GM23338 (cell line): Measurements from ENCODE around the gene ALDH8A1. TPM values are rescaled to one million over a fixed set of nuclear protein-coding genes. Genes with fewer than 3 reads are reported as not detected.

Experiments
- ATAC-seq: fragments of 200-7000 bp; cut with Tn5 transposase; 3 replicates; pipeline ENCODE4 v1.9.1; 2020
- DNase-seq: peaks from one replicate; pipeline ENCODE4 v3.0.0-alpha.2; 2015; ENCODE audit warnings: low spot score
- H2AFZ ChIP-seq: fragments of 200-600 bp; sonication (generic); 2 replicates; pipeline ENCODE4 v1.8.0; 2016; ENCODE audit warnings: antibody characterized with exemption, mild to moderate bottlenecking, moderate library complexity
- H3F3A ChIP-seq: fragments of 200-600 bp; sonication (generic); replicated peaks from 2 replicates; pipeline ENCODE4 v1.8.0; 2017; ENCODE audit warnings: antibody characterized with exemption, mixed run types, low read depth
- H3K27ac ChIP-seq: fragments of 200-600 bp; sonication (generic); 2 replicates; pipeline ENCODE4 v1.6.1; 2016; ENCODE audit warnings: low read depth
- H3K27me3 ChIP-seq: fragments of 200-600 bp; sonication (generic); 2 replicates; pipeline ENCODE4 v1.8.0; 2016; ENCODE audit warnings: mild to moderate bottlenecking, mixed run types, moderate library complexity; ENCODE audit not compliant: insufficient read depth
- H3K36me3 ChIP-seq: fragments of 200-600 bp; sonication (generic); 2 replicates; pipeline ENCODE4 v1.8.0; 2016; ENCODE audit warnings: mild to moderate bottlenecking; ENCODE audit not compliant: insufficient read depth
- H3K4me1 ChIP-seq: fragments of 200-600 bp; sonication (generic); 2 replicates; pipeline ENCODE4 v1.8.0; 2016; ENCODE audit warnings: mild to moderate bottlenecking, moderate library complexity; ENCODE audit not compliant: insufficient read depth
- H3K4me2 ChIP-seq: fragments of 200-600 bp; sonication (generic); 2 replicates; pipeline ENCODE4 v1.7.1; 2017; ENCODE audit warnings: mixed run types
- H3K4me3 ChIP-seq: fragments of 200-600 bp; sonication (generic); 2 replicates; pipeline ENCODE4 v1.6.1; 2016; ENCODE audit warnings: mixed run types
- H3K79me2 ChIP-seq: fragments of 200-600 bp; sonication (generic); replicated peaks from 2 replicates; pipeline ENCODE4 v1.8.0; 2017; ENCODE audit warnings: mild to moderate bottlenecking; ENCODE audit not compliant: insufficient read depth
- H3K9me2 ChIP-seq: fragments of 200-600 bp; sonication (generic); 2 replicates; pipeline ENCODE4 v1.8.0; 2017; ENCODE audit not compliant: insufficient read depth
- H4K20me1 ChIP-seq: fragments of 200-600 bp; sonication (generic); replicated peaks from 2 replicates; pipeline ENCODE4 v1.8.0; 2017; ENCODE audit warnings: mild to moderate bottlenecking; ENCODE audit not compliant: insufficient read depth
- H3K27ac Mint-ChIP-seq: 2 replicates; pipeline ENCODE4 v1.8.0; 2020; ENCODE audit warnings: inconsistent platforms, mild to moderate bottlenecking, moderate library complexity, mixed read lengths
- H3K27me3 Mint-ChIP-seq: 3 replicates; pipeline ENCODE4 v1.8.0; 2022; ENCODE audit warnings: low read depth, mild to moderate bottlenecking, moderate library complexity, mixed read lengths, inconsistent platforms; ENCODE audit not compliant: insufficient read depth, poor library complexity
- H3K36me3 Mint-ChIP-seq: 3 replicates; pipeline ENCODE4 v1.8.0; 2021; ENCODE audit warnings: low read depth, mild to moderate bottlenecking, inconsistent platforms, moderate library complexity, mixed read lengths
- H3K4me1 Mint-ChIP-seq: 3 replicates; pipeline ENCODE4 v1.8.0; 2020; ENCODE audit warnings: mild to moderate bottlenecking, inconsistent platforms, mixed read lengths
- H3K4me3 Mint-ChIP-seq: 3 replicates; pipeline ENCODE4 v1.8.0; 2021; ENCODE audit warnings: moderate library complexity, mild to moderate bottlenecking, inconsistent platforms, mixed read lengths
- H3K9me3 Mint-ChIP-seq: 3 replicates; pipeline ENCODE4 v1.8.0; 2020; ENCODE audit warnings: moderate library complexity, mild to moderate bottlenecking, inconsistent platforms, mixed read lengths
- CREB1 ChIP-seq: fragments of 250-450 bp; sonication (Bioruptor Pico); IDR thresholded peaks from 2 replicates; pipeline ENCODE4 v1.5.0; 2020; ENCODE audit warnings: low read depth, mild to moderate bottlenecking, moderate library complexity
- JUNB ChIP-seq: IDR thresholded peaks from one replicate; pipeline ENCODE4 v1.6.1; 2016; ENCODE audit warnings: antibody characterized with exemption; ENCODE audit not compliant: unreplicated experiment
- NANOG ChIP-seq: IDR thresholded peaks from 2 replicates; pipeline ENCODE4 v1.6.1; 2016; ENCODE audit warnings: antibody characterized with exemption, borderline replicate concordance
- ZNF114 ChIP-seq: fragments of 250-450 bp; sonication (Bioruptor Pico); IDR thresholded peaks from 2 replicates; pipeline ENCODE4 v1.5.0; 2020; ENCODE audit warnings: mild to moderate bottlenecking, moderate library complexity
- polyA plus RNA-seq: library from polyadenylated mRNA; unstranded; fragments of >200 nt; fragmentation: Nextera tagmentation; extraction: Ambion mirVana; gene quantifications from 2 replicates; pipeline ENCODE4 v1.2.1, GENCODE V29; 2016
- total RNA-seq: library from RNA; depleted of rRNA; stranded (reverse); fragments of >200 nt; shearing (Covaris generic); gene quantifications from 2 replicates; pipeline ENCODE4 v1.2.3, GENCODE V29; 2014
- TF ChIP-seq, protein P1 (sequence below), 2 experiments: fragments of 200-600 bp in 1 of 2; sonication (generic) in 1 of 2; conservative IDR thresholded peaks; 2 replicates each; pipeline versions ENCODE4 v1.5.1 to v1.6.1; 2016 to 2017; ENCODE audit warnings: antibody characterized with exemption in 2 of 2, low read depth in 2 of 2, mild to moderate bottlenecking in 2 of 2, moderate library complexity in 1 of 2
- TF ChIP-seq, protein P2 (sequence below): fragments of 250-450 bp; sonication (Bioruptor Pico); IDR thresholded peaks from 2 replicates; pipeline ENCODE4 v1.5.0; 2020; ENCODE audit warnings: mild to moderate bottlenecking, moderate library complexity

The ALDH8A1 gene
- total and polyA plus RNA-seq, 2 experiments from 2014 or later, result not detected

- peaks cover 13% of the 10 kb centered on the region; the same call in 2 of the 3 replicates for H3K4me1 Mint-ChIP-seq
- Histone ChIP-seq H3K27me3 (no peaks in the 10 kb centered on the region), H3K4me2 (no peak overlapping the region), H3K36me3 (0 out of 2 replicates have a peak, but pooled peaks cover 3% of the 10 kb centered on the region), H3K9me2 (no peaks in the 10 kb centered on the region), H3F3A (no peaks in the 10 kb centered on the region), H3K4me3 (no peak overlapping the region), H4K20me1 (no peaks in the 10 kb centered on the region), H3K27ac (no peak overlapping the region), H2AFZ (no peak overlapping the region), H3K4me1 (no peaks in the 10 kb centered on the region), H3K79me2 (no peaks in the 10 kb centered on the region)
- no peak overlapping the region for H3K4me3 Mint-ChIP-seq
- TF ChIP-seq NANOG (no peak), JUNB (no peak), ZNF114 (no peak), CREB1 (no peak)
- TF ChIP-seq, protein P1, sequence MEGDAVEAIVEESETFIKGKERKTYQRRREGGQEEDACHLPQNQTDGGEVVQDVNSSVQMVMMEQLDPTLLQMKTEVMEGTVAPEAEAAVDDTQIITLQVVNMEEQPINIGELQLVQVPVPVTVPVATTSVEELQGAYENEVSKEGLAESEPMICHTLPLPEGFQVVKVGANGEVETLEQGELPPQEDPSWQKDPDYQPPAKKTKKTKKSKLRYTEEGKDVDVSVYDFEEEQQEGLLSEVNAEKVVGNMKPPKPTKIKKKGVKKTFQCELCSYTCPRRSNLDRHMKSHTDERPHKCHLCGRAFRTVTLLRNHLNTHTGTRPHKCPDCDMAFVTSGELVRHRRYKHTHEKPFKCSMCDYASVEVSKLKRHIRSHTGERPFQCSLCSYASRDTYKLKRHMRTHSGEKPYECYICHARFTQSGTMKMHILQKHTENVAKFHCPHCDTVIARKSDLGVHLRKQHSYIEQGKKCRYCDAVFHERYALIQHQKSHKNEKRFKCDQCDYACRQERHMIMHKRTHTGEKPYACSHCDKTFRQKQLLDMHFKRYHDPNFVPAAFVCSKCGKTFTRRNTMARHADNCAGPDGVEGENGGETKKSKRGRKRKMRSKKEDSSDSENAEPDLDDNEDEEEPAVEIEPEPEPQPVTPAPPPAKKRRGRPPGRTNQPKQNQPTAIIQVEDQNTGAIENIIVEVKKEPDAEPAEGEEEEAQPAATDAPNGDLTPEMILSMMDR (conservative IDR thresholded peaks at IDR 0.05; ENCODE audit: low read depth in 2 of 2), result no peak
- TF ChIP-seq, protein P2, sequence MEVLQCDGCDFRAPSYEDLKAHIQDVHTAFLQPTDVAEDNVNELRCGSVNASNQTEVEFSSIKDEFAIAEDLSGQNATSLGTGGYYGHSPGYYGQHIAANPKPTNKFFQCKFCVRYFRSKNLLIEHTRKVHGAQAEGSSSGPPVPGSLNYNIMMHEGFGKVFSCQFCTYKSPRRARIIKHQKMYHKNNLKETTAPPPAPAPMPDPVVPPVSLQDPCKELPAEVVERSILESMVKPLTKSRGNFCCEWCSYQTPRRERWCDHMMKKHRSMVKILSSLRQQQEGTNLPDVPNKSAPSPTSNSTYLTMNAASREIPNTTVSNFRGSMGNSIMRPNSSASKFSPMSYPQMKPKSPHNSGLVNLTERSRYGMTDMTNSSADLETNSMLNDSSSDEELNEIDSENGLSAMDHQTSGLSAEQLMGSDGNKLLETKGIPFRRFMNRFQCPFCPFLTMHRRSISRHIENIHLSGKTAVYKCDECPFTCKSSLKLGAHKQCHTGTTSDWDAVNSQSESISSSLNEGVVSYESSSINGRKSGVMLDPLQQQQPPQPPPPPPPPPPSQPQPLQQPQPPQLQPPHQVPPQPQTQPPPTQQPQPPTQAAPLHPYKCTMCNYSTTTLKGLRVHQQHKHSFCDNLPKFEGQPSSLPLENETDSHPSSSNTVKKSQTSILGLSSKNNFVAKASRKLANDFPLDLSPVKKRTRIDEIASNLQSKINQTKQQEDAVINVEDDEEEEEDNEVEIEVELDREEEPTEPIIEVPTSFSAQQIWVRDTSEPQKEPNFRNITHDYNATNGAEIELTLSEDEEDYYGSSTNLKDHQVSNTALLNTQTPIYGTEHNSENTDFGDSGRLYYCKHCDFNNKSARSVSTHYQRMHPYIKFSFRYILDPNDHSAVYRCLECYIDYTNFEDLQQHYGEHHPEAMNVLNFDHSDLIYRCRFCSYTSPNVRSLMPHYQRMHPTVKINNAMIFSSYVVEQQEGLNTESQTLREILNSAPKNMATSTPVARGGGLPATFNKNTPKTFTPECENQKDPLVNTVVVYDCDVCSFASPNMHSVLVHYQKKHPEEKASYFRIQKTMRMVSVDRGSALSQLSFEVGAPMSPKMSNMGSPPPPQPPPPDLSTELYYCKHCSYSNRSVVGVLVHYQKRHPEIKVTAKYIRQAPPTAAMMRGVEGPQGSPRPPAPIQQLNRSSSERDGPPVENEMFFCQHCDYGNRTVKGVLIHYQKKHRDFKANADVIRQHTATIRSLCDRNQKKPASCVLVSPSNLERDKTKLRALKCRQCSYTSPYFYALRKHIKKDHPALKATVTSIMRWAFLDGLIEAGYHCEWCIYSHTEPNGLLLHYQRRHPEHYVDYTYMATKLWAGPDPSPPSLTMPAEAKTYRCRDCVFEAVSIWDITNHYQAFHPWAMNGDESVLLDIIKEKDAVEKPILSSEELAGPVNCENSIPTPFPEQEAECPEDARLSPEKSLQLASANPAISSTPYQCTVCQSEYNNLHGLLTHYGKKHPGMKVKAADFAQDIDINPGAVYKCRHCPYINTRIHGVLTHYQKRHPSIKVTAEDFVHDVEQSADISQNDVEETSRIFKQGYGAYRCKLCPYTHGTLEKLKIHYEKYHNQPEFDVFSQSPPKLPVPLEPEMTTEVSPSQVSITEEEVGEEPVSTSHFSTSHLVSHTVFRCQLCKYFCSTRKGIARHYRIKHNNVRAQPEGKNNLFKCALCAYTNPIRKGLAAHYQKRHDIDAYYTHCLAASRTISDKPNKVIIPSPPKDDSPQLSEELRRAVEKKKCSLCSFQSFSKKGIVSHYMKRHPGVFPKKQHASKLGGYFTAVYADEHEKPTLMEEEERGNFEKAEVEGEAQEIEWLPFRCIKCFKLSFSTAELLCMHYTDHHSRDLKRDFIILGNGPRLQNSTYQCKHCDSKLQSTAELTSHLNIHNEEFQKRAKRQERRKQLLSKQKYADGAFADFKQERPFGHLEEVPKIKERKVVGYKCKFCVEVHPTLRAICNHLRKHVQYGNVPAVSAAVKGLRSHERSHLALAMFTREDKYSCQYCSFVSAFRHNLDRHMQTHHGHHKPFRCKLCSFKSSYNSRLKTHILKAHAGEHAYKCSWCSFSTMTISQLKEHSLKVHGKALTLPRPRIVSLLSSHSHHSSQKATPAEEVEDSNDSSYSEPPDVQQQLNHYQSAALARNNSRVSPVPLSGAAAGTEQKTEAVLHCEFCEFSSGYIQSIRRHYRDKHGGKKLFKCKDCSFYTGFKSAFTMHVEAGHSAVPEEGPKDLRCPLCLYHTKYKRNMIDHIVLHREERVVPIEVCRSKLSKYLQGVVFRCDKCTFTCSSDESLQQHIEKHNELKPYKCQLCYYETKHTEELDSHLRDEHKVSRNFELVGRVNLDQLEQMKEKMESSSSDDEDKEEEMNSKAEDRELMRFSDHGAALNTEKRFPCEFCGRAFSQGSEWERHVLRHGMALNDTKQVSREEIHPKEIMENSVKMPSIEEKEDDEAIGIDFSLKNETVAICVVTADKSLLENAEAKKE (CRISPR knock-in tag), result no peak
- ATAC-seq, result peak; percentile 49; the same call in 2 of the 3 replicates
- H3K36me3 Mint-ChIP-seq, result peaks cover 18% of the 10 kb centered on the region; the same call in 2 of the 3 replicates
- H3K27me3 Mint-ChIP-seq, result peaks cover 4% of the 10 kb centered on the region
- DNase-seq, result no peak
- H3K27ac Mint-ChIP-seq, result 0 out of 2 replicates have a peak overlapping the region, but pooled peaks have one; percentile 7
- peaks cover 24% of the 10 kb centered on the region for H3K9me3 Mint-ChIP-seq
These were observed 79.0 kb downstream of the ALDH8A1 start for GRCh38 chr6:134870677-134871498.
